ENCODE results near the gene GALNT9.

DNA sequence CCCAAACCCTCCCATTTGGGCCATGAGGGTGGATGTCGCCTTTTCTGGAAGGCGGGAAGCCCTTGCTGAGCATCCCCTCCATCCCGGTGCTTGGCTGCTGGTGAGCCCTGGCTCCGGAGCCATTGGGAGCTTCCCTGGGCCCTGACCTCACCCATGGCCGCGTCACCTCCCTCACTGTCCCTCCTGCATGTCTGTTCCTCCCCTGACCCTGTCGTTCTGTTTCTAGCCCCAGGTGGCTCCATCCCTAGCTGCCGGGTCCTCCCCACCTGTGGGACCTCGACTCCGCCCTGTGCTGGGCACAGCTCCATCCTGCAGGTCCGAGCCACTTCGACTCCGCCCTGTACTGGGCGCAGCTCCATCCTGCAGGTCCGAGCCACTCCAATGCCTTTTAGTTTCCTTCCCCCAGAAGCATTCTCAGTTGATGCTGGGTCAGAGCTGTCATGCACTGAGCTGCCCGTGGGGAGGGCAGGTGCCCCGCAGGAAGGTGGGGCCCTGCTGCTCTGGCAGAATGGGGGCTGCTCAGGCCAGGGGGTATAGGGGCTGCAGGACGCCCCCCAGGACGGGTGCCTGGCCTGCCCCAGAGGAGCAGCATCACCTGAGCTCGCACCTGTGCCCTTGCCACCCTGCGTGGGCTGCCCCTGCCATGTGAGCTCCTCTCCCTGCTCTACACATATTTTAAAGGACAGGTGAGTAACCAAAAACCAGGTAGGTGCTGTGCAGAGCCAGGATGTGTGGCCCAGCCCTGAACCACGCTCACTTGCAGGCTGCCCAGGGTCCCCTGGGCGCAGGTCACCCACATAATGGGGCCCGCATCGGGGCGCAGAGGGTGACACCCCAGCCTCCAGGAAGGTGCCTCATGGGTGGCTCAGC, 166.1 kb downstream of the GALNT9 start:
- TF ChIP-seq ESRRG (CRISPR knock-in tag; IDR thresholded peaks at IDR 0.05) = no peak
- TF ChIP-seq ARNTL (CRISPR knock-in tag; IDR thresholded peaks at IDR 0.05; ENCODE audit: borderline replicate concordance, low read depth) = no peak
- no peak for TF ChIP-seq ZC3H10 (CRISPR knock-in tag; IDR thresholded peaks at IDR 0.05)
- TF ChIP-seq TOX (CRISPR knock-in tag; IDR thresholded peaks at IDR 0.05; ENCODE audit: borderline replicate concordance) = no peak
- TF ChIP-seq, protein P1, sequence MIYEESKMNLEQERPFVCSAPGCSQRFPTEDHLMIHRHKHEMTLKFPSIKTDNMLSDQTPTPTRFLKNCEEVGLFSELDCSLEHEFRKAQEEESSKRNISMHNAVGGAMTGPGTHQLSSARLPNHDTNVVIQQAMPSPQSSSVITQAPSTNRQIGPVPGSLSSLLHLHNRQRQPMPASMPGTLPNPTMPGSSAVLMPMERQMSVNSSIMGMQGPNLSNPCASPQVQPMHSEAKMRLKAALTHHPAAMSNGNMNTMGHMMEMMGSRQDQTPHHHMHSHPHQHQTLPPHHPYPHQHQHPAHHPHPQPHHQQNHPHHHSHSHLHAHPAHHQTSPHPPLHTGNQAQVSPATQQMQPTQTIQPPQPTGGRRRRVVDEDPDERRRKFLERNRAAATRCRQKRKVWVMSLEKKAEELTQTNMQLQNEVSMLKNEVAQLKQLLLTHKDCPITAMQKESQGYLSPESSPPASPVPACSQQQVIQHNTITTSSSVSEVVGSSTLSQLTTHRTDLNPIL (CRISPR knock-in tag; IDR thresholded peaks at IDR 0.05; ENCODE audit: low read depth) = no peak
- no peak for TF ChIP-seq ZFP3 (CRISPR knock-in tag; IDR thresholded peaks at IDR 0.05)
- TF ChIP-seq, protein P2, sequence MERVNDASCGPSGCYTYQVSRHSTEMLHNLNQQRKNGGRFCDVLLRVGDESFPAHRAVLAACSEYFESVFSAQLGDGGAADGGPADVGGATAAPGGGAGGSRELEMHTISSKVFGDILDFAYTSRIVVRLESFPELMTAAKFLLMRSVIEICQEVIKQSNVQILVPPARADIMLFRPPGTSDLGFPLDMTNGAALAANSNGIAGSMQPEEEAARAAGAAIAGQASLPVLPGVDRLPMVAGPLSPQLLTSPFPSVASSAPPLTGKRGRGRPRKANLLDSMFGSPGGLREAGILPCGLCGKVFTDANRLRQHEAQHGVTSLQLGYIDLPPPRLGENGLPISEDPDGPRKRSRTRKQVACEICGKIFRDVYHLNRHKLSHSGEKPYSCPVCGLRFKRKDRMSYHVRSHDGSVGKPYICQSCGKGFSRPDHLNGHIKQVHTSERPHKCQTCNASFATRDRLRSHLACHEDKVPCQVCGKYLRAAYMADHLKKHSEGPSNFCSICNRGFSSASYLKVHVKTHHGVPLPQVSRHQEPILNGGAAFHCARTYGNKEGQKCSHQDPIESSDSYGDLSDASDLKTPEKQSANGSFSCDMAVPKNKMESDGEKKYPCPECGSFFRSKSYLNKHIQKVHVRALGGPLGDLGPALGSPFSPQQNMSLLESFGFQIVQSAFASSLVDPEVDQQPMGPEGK (CRISPR knock-in tag; IDR thresholded peaks at IDR 0.05; ENCODE audit: borderline replicate concordance) = no peak
